HEK293 (cell line): ENCODE data around the gene SMARCD1.

Experiments
- GLIS2 ChIP-seq: fragments of 450-650 bp; formaldehyde crosslinking; IDR thresholded peaks from 2 replicates; pipeline ENCODE4 v1.5.1; 2016; ENCODE audit warnings: missing biosample characterization, missing genetic modification characterization
- HOXD13 ChIP-seq: sonication (generic); formaldehyde crosslinking; IDR thresholded peaks from 2 replicates; pipeline ENCODE4 v1.8.0; 2022; ENCODE audit warnings: missing genetic modification reagents, borderline replicate concordance
- KLF1 ChIP-seq: fragments of 450-650 bp; formaldehyde crosslinking; IDR thresholded peaks from 2 replicates; pipeline ENCODE4 v1.5.1; 2016; ENCODE audit warnings: missing biosample characterization, missing genetic modification characterization
- KLF10 ChIP-seq: fragments of 450-650 bp; IDR thresholded peaks from 2 replicates; pipeline ENCODE4 v1.5.1; 2018; ENCODE audit warnings: missing biosample characterization, mild to moderate bottlenecking, missing genetic modification characterization
- KLF16 ChIP-seq: fragments of 450-650 bp; formaldehyde crosslinking; IDR thresholded peaks from 2 replicates; pipeline ENCODE4 v1.5.1; 2017; ENCODE audit warnings: missing biosample characterization, missing genetic modification characterization
- PRDM1 ChIP-seq: fragments of 450-650 bp; formaldehyde crosslinking; IDR thresholded peaks from 2 replicates; pipeline ENCODE4; 2016; ENCODE audit warnings: missing biosample characterization, missing genetic modification characterization
- REPIN1 ChIP-seq: fragments of 450-650 bp; formaldehyde crosslinking; IDR thresholded peaks from 2 replicates; pipeline ENCODE4 v1.5.1; 2017; ENCODE audit warnings: missing biosample characterization, missing genetic modification characterization, low read depth
- SCRT2 ChIP-seq: fragments of 450-650 bp; formaldehyde crosslinking; IDR thresholded peaks from 2 replicates; pipeline ENCODE4 v1.5.1; 2016; ENCODE audit warnings: missing biosample characterization, missing genetic modification characterization
- SP2 ChIP-seq: fragments of 450-650 bp; formaldehyde crosslinking; IDR thresholded peaks from 2 replicates; pipeline ENCODE4 v1.5.1; 2016; ENCODE audit warnings: missing biosample characterization, missing genetic modification characterization
- SP3 ChIP-seq: fragments of 450-650 bp; formaldehyde crosslinking; IDR thresholded peaks from 2 replicates; pipeline ENCODE4 v1.5.1; 2016; ENCODE audit warnings: missing biosample characterization, missing genetic modification characterization
- TRIM28 ChIP-seq: IDR thresholded peaks from 2 replicates; pipeline ENCODE4 v1.6.1; 2011; ENCODE audit warnings: low read length, control low read depth, borderline replicate concordance
- WT1 ChIP-seq: fragments of 450-650 bp; formaldehyde crosslinking; IDR thresholded peaks from 2 replicates; pipeline ENCODE4 v1.5.1; 2016; ENCODE audit warnings: missing biosample characterization, missing genetic modification characterization
- YY1 ChIP-seq: fragments of 450-650 bp; formaldehyde crosslinking; IDR thresholded peaks from 2 replicates; pipeline ENCODE4 v1.5.1; 2018; ENCODE audit warnings: missing biosample characterization, missing genetic modification characterization
- ZBTB48 ChIP-seq: fragments of 450-650 bp; formaldehyde crosslinking; IDR thresholded peaks from 2 replicates; pipeline ENCODE4 v1.5.1; 2016; ENCODE audit warnings: missing biosample characterization, missing genetic modification characterization
- ZBTB7A ChIP-seq: fragments of 450-650 bp; formaldehyde crosslinking; IDR thresholded peaks from 2 replicates; pipeline ENCODE4 v1.5.1; 2016; ENCODE audit warnings: low read depth, missing biosample characterization, missing genetic modification characterization
- ZFHX2 ChIP-seq: fragments of 450-650 bp; formaldehyde crosslinking; conservative IDR thresholded peaks from 2 replicates; pipeline ENCODE4 v1.5.1; 2016; ENCODE audit warnings: missing biosample characterization, missing genetic modification characterization
- ZNF157 ChIP-seq: fragments of 450-650 bp; formaldehyde crosslinking; IDR thresholded peaks from 2 replicates; pipeline ENCODE4 v1.5.1; 2016; ENCODE audit warnings: missing biosample characterization, missing genetic modification characterization
- ZNF292 ChIP-seq: fragments of 450-650 bp; formaldehyde crosslinking; IDR thresholded peaks from 2 replicates; pipeline ENCODE4 v1.5.1; 2016; ENCODE audit warnings: low read depth, missing biosample characterization, missing genetic modification characterization, borderline replicate concordance
- ZNF302 ChIP-seq: fragments of 450-650 bp; formaldehyde crosslinking; IDR thresholded peaks from 2 replicates; pipeline ENCODE4 v1.5.1; 2016; ENCODE audit warnings: missing biosample characterization, missing genetic modification characterization, low read depth
- ZNF350 ChIP-seq: fragments of 450-650 bp; formaldehyde crosslinking; IDR thresholded peaks from 2 replicates; pipeline ENCODE4 v1.5.0; 2017; ENCODE audit warnings: missing biosample characterization, mild to moderate bottlenecking, missing genetic modification characterization
- ZNF354C ChIP-seq: fragments of 450-650 bp; formaldehyde crosslinking; IDR thresholded peaks from 2 replicates; pipeline ENCODE4 v1.5.1; 2016; ENCODE audit warnings: missing biosample characterization, missing genetic modification characterization, low read depth, borderline replicate concordance
- ZNF366 ChIP-seq: fragments of 450-650 bp; formaldehyde crosslinking; conservative IDR thresholded peaks from 2 replicates; pipeline ENCODE4 v1.5.1; 2016; ENCODE audit warnings: missing biosample characterization, missing genetic modification characterization
- ZNF404 ChIP-seq: fragments of 450-650 bp; formaldehyde crosslinking; IDR thresholded peaks from 2 replicates; pipeline ENCODE4 v1.5.1; 2017; ENCODE audit warnings: missing biosample characterization, missing genetic modification characterization
- ZNF473 ChIP-seq: fragments of 450-650 bp; formaldehyde crosslinking; IDR thresholded peaks from 2 replicates; pipeline ENCODE4 v1.5.1; 2017; ENCODE audit warnings: missing biosample characterization, missing genetic modification characterization
- ZNF521 ChIP-seq: fragments of 450-650 bp; formaldehyde crosslinking; IDR thresholded peaks from 2 replicates; pipeline ENCODE4 v1.5.1; 2017; ENCODE audit warnings: missing biosample characterization, mild to moderate bottlenecking, missing genetic modification characterization
- ZNF548 ChIP-seq: fragments of 450-650 bp; formaldehyde crosslinking; IDR thresholded peaks from 2 replicates; pipeline ENCODE4 v1.5.1; 2016; ENCODE audit warnings: missing biosample characterization, missing genetic modification characterization
- ZNF549 ChIP-seq: fragments of 450-650 bp; IDR thresholded peaks from 2 replicates; pipeline ENCODE4 v1.5.1; 2018; ENCODE audit warnings: missing biosample characterization, missing genetic modification characterization, mild to moderate bottlenecking, inconsistent platforms, moderate library complexity
- ZNF585B ChIP-seq: fragments of 450-650 bp; formaldehyde crosslinking; IDR thresholded peaks from 2 replicates; pipeline ENCODE4 v1.5.1; 2016; ENCODE audit warnings: missing biosample characterization, missing genetic modification characterization
- ZNF596 ChIP-seq: fragments of 450-650 bp; IDR thresholded peaks from 2 replicates; pipeline ENCODE4 v1.5.0; 2018; ENCODE audit warnings: missing biosample characterization, mild to moderate bottlenecking, missing genetic modification characterization, moderate library complexity
- ZNF600 ChIP-seq: fragments of 450-650 bp; formaldehyde crosslinking; IDR thresholded peaks from 2 replicates; pipeline ENCODE4 v1.5.1; 2016; ENCODE audit warnings: missing biosample characterization, missing genetic modification characterization
- ZNF623 ChIP-seq: fragments of 450-650 bp; formaldehyde crosslinking; IDR thresholded peaks from 2 replicates; pipeline ENCODE4 v1.5.1; 2016; ENCODE audit warnings: missing biosample characterization, missing genetic modification characterization
- ZNF76 ChIP-seq: fragments of 450-650 bp; formaldehyde crosslinking; IDR thresholded peaks from 2 replicates; pipeline ENCODE4; 2016; ENCODE audit warnings: low read depth, missing biosample characterization, missing genetic modification characterization, borderline replicate concordance
- TF ChIP-seq, protein P1 (sequence below): fragments of 450-650 bp; IDR thresholded peaks from 2 replicates; pipeline ENCODE4 v1.5.1; 2018; ENCODE audit warnings: missing biosample characterization, missing genetic modification characterization
- TF ChIP-seq, protein P2 (sequence below): fragments of 450-650 bp; formaldehyde crosslinking; IDR thresholded peaks from 2 replicates; pipeline ENCODE4 v1.5.1; 2016; ENCODE audit warnings: missing biosample characterization, missing genetic modification characterization
- TF ChIP-seq, protein P3 (sequence below): fragments of 450-650 bp; IDR thresholded peaks from 2 replicates; pipeline ENCODE4 v1.5.1; 2018; ENCODE audit warnings: missing biosample characterization, mild to moderate bottlenecking, missing genetic modification characterization
- TF ChIP-seq, protein P4 (sequence below): IDR thresholded peaks from 2 replicates; pipeline ENCODE4 v1.6.1; 2011; ENCODE audit warnings: mild to moderate bottlenecking, low read depth, low read length, borderline replicate concordance
- TF ChIP-seq, protein P5 (sequence below): fragments of 450-650 bp; formaldehyde crosslinking; optimal IDR thresholded peaks from 2 replicates; pipeline ENCODE3; 2016; ENCODE audit warnings: missing biosample characterization, mild to moderate bottlenecking, missing genetic modification characterization

SMARCD1 gene

DNA sequence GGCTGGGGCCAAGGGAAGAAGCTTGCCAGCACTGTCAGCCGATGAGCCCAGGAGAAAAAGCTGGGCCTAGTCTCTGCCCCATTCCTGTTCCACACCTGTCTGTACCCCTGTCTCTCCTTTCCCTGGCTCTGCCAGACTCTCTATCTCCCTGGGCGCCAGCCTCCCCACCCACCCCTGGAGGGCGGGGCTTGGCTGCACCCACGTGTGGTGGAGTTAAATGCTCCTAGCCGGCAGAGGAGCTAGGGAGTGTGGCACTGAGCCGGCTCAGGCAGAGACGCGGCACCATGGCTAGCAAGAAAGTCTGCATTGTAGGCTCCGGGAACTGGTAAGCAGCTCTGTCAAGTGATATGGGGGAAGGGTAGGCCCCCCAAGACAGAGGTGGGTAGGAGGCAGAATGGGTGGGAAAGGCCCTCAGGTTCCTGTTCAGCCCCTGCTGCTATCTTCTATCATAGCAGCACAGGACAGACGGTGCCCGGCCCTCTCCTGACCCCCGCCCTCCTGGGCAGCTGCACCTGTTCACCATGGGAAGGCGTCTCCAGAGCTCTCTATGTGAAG, 18.7 kb downstream of the SMARCD1 start, which contains the start of gene GPD1 (continued):
- TF ChIP-seq ZNF549 (tag by site-specific recombination) = no peak
- peak; percentile 33; the same call in 1 of the 2 replicates for TF ChIP-seq KLF1 (tag by site-specific recombination)
- peak; percentile 83 for TF ChIP-seq ZFHX2 (tag by site-specific recombination)
- no peak for TF ChIP-seq ZNF366 (tag by site-specific recombination)
- no peak for TF ChIP-seq ZNF404 (tag by site-specific recombination)
- TF ChIP-seq, protein P1, sequence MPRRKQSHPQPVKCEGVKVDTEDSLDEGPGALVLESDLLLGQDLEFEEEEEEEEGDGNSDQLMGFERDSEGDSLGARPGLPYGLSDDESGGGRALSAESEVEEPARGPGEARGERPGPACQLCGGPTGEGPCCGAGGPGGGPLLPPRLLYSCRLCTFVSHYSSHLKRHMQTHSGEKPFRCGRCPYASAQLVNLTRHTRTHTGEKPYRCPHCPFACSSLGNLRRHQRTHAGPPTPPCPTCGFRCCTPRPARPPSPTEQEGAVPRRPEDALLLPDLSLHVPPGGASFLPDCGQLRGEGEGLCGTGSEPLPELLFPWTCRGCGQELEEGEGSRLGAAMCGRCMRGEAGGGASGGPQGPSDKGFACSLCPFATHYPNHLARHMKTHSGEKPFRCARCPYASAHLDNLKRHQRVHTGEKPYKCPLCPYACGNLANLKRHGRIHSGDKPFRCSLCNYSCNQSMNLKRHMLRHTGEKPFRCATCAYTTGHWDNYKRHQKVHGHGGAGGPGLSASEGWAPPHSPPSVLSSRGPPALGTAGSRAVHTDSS (tag by site-specific recombination) = no peak
- peak; percentile 63; the same call in 1 of the 2 replicates for TF ChIP-seq KLF16
- no peak for TF ChIP-seq REPIN1 (tag by site-specific recombination)
- no peak for TF ChIP-seq ZNF350 (tag by site-specific recombination)
- TF ChIP-seq, protein P2, sequence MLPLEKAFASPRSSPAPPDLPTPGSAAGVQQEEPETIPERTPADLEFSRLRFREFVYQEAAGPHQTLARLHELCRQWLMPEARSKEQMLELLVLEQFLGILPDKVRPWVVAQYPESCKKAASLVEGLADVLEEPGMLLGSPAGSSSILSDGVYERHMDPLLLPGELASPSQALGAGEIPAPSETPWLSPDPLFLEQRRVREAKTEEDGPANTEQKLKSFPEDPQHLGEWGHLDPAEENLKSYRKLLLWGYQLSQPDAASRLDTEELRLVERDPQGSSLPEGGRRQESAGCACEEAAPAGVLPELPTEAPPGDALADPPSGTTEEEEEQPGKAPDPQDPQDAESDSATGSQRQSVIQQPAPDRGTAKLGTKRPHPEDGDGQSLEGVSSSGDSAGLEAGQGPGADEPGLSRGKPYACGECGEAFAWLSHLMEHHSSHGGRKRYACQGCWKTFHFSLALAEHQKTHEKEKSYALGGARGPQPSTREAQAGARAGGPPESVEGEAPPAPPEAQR = no peak
- no peak for TF ChIP-seq HOXD13
- peak; percentile 78 for TF ChIP-seq ZNF600 (tag by site-specific recombination)
- no peak for TF ChIP-seq ZNF354C (tag by site-specific recombination)
- TF ChIP-seq SCRT2 (tag by site-specific recombination) = no peak
- no peak for TF ChIP-seq ZNF548 (tag by site-specific recombination)
- TF ChIP-seq ZNF76 (tag by site-specific recombination) = 0 out of 2 replicates have a peak, but pooled peaks have one; percentile 10
- no peak for TF ChIP-seq WT1 (tag by site-specific recombination)
- TF ChIP-seq ZBTB48 (tag by site-specific recombination) = peak; percentile 95
- peak; percentile 40; the same call in 1 of the 2 replicates for TF ChIP-seq GLIS2 (tag by site-specific recombination)
- TF ChIP-seq ZBTB7A (tag by site-specific recombination) = no peak
- TF ChIP-seq ZNF585B (tag by site-specific recombination) = no peak
- TF ChIP-seq ZNF473 (tag by site-specific recombination) = no peak
- TF ChIP-seq YY1 (tag by site-specific recombination) = no peak
- TF ChIP-seq, protein P3, sequence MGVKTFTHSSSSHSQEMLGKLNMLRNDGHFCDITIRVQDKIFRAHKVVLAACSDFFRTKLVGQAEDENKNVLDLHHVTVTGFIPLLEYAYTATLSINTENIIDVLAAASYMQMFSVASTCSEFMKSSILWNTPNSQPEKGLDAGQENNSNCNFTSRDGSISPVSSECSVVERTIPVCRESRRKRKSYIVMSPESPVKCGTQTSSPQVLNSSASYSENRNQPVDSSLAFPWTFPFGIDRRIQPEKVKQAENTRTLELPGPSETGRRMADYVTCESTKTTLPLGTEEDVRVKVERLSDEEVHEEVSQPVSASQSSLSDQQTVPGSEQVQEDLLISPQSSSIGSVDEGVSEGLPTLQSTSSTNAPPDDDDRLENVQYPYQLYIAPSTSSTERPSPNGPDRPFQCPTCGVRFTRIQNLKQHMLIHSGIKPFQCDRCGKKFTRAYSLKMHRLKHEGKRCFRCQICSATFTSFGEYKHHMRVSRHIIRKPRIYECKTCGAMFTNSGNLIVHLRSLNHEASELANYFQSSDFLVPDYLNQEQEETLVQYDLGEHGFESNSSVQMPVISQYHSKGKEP (tag by site-specific recombination) = no peak
- TF ChIP-seq SP3 (tag by site-specific recombination) = peak; percentile 52
- TF ChIP-seq ZNF302 (tag by site-specific recombination) = no peak
- TF ChIP-seq TRIM28 = no peak
- TF ChIP-seq PRDM1 = peak; percentile 55; the same call in 1 of the 2 replicates
- TF ChIP-seq, protein P4, sequence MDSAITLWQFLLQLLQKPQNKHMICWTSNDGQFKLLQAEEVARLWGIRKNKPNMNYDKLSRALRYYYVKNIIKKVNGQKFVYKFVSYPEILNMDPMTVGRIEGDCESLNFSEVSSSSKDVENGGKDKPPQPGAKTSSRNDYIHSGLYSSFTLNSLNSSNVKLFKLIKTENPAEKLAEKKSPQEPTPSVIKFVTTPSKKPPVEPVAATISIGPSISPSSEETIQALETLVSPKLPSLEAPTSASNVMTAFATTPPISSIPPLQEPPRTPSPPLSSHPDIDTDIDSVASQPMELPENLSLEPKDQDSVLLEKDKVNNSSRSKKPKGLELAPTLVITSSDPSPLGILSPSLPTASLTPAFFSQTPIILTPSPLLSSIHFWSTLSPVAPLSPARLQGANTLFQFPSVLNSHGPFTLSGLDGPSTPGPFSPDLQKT = no peak
- TF ChIP-seq, protein P5, sequence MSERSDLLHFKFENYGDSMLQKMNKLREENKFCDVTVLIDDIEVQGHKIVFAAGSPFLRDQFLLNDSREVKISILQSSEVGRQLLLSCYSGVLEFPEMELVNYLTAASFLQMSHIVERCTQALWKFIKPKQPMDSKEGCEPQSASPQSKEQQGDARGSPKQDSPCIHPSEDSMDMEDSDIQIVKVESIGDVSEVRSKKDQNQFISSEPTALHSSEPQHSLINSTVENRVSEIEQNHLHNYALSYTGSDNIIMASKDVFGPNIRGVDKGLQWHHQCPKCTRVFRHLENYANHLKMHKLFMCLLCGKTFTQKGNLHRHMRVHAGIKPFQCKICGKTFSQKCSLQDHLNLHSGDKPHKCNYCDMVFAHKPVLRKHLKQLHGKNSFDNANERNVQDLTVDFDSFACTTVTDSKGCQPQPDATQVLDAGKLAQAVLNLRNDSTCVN (tag by site-specific recombination) = no peak
- peak; percentile 26 for TF ChIP-seq SP2 (tag by site-specific recombination)
- no peak for TF ChIP-seq KLF10 (tag by site-specific recombination)
- no peak for TF ChIP-seq ZNF623 (tag by site-specific recombination)
- TF ChIP-seq ZNF521 = no peak
- TF ChIP-seq ZNF157 (tag by site-specific recombination) = no peak
- no peak for TF ChIP-seq ZNF292
- no peak for TF ChIP-seq ZNF596 (tag by site-specific recombination)
